ENCODE data around the gene L3MBTL3.

The L3MBTL3 gene

GRCh38 chr6:130029163-130029562 lies 10.8 kb downstream of the L3MBTL3 start:
- no peak for FAIRE-seq

DNA sequence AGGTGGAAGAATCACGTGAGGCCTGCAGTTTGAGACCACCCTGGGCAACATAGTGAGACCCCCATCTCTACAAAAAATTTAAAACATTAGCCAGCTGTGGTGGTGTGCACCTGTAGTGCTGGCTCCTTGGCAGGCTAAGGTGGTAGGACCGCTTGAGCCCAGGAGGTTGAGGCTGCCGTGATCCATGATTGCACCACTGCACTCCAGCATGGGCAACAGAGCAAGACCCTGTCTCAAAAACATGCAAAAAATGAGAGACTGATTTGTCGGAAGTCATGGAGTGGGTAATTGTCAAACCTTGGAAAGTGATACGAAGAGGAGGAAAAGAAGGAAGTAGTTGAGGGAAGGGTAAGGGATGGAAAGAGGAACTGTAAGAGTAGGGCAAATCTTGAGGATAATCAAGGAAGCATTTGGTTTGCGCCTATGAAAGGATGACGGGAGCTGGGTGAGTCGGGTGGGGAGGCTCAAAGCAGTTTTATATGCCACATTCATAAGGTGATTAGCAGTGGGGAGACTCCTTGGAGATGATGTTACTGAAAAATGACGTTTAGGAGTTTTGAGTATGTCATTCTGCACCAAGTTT lies 14.5 kb downstream of the L3MBTL3 start:
- FAIRE-seq: no peak

GRCh38 chr6:130033949-130034348 lies 15.6 kb downstream of the L3MBTL3 start:
- no peak for FAIRE-seq

DNA sequence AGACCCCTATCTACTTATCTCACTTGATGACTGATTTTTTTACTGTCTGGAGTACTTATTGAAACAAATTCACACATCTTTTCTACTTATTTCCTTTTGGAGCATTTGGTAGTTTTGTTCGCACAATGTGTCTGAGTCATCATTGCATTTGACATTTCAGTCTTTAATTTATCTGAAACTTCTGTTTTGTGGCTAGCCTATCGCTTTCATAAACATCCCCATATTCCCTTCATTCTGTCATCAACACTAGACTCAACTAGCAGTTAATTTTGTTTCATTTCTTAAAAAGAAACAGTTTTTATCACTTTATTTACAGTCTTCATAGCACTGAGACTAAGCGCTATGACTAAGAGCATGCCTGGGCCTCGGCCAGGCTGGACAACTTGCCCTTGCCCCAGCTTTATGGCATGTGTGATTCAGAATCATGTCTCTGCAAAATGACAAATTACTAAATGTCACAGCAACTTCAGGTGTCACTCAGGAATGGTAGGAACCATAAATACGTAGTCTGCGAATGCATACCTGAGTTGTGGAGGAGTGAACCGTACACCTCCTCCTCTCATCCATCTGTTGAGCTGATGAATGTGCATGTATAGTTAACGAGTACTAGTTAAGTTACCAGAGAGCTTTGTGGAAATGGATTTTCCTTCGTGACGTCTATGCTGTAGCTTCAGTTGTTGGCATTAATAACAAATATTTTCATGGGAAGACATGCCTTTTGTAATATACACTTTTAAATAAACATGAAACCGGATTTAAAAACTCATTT lies 16.2 kb downstream of the L3MBTL3 start:
- FAIRE-seq: no peak

DNA sequence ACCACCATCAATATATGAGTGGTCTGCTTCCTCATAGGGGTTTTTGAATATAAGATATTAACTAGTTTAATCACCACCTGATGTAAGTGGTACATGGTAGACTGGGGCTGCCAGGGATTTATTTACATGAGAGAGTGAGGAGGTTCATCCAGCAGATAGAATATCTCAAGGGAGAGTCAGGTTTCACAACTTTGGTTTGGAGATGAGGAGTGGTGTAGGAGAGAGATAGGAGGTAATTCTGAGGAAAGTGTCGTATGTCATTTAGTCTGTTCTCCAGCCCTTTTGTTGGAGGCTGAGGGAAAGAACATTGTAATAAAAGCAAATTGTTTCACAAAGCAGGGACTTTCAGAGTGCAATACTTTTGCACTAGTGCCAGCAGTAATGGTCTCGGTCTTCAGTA lies 16.8 kb downstream of the L3MBTL3 start:
- FAIRE-seq: no peak

DNA sequence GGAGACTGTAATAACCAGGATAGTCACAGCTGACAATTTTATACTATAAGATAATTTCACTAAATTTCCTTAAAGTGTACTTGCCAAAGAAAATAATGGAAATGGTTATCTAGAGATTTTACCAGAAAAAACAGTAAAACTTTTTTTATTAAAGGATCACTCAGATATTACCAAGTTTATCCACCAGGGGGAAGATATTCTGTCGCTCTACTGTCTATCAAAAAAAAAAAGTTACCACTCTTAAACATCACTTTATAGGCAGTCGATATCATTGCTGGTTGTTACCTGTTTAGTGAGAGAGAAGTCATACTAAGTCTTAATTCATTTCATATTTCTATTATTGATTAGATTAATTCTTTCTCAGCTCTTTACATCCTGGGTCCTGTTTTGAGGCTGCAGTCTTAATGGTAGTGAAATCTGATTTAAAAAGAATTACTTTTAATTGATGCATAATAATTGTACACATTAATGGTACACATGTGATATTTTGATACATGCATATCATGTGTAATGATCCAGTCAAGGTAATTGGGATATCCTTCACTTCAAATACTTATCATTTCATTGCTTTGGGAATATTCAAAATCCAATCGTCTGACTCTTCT lies 18.9 kb downstream of the L3MBTL3 start:
- FAIRE-seq: peak; percentile 38

DNA sequence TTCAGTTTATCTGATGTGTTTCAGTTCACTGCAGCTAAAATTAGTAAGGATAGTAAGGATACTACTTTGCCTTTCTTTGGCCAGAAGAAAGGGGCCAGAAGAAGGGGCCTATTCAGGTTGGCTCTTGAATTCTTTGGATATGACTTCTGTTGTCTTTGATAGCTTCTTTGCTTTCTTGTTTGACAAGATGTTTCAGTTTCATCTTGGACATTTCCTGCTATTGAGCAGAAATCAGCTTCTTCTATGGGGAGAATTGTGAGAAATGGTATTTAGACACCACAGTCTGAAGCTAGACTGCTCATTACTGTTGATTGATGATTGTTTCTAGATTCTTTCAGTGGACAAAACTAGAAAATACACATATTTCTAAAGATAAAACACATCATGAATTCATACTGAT lies 23.2 kb downstream of the L3MBTL3 start:
- no peak for FAIRE-seq

- no peak for FAIRE-seq
These were observed 25.0 kb downstream of the L3MBTL3 start for GRCh38 chr6:130043344-130043743.

DNA sequence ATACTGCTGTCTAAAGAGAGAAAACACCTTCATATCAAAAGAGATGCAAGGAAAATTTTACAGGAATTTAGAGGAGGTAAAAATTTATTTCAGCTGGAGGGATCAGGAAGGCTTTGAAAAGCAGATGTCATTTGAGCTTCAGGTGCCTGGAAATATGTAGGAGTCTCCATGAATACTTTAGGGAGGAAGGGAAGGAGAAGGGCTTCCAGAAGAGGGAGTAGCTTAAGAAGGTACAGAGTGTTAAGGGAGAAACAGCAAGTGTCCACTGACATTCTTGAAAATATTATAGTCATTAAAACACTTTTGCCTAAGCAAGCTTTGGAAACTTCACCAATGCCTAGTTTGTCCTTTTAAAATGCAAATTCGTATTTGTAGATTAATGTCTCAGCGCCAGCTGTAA lies 27.2 kb downstream of the L3MBTL3 start:
- no peak for FAIRE-seq

DNA sequence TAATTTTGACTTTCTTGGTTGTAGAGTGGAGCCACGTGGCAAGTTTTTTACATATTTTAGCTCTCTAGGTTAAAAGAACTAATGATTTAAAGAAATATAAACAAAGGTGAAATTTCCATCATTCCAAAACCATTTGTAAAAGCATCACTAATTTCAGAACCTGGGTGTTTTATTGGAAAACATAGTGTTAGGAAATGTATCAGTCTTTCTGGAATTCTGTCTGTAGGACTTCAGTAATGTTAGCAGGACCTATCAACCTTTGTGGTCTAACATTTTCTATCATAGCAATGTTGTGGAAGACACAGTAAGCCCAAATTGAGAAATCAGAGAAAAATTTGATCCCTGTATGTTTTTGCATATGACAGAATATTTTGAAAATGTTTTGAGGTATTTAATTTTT lies 28.3 kb downstream of the L3MBTL3 start:
- no peak for FAIRE-seq

GRCh38 chr6:130047088-130047995 lies 29.0 kb downstream of the L3MBTL3 start:
- FAIRE-seq: no peak

- no peak for FAIRE-seq
These were observed 31.8 kb downstream of the L3MBTL3 start for GRCh38 chr6:130050230-130050629.

DNA sequence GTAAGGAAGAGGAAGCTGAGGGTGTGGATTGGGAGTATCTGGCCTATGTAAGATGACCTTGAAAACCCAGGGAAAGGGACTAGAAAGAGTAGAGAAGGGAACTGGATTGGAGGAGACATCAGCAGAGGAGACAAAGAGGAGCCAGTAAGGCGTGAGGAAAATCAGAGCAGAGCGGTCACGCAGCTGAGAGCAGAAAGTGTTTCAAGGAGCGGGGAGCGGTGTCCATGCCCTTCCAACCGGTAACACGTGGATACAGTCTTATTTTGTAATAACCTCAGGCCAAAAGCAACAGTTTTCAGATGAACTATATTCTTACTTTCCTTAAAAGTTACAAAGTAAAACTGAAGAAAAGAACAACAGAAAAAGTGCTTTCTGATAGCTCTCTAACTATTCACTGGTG lies 36.3 kb downstream of the L3MBTL3 start:
- no peak for FAIRE-seq

DNA sequence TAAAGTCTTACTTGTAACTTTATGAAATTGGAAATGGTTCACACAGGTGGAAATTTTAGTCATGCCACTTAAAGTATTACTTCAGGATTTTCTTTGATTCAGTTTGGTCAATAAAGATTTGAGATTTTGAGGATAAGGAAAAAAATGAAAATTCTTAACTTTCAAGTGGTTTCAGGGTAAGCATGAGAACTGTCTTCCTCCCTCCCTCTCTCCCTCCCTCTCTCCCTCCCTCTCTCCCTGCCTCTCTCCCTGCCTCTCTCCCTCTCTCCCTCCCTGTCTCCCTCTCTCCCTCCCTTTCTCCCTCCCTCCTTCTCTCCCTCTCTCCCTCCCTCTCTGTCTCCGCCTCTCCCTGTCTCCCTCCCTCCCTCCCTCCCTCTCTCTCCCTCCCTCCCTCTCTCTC lies 36.9 kb downstream of the L3MBTL3 start:
- no peak for FAIRE-seq

GRCh38 chr6:130057495-130057894 lies 39.1 kb downstream of the L3MBTL3 start:
- FAIRE-seq: no peak

DNA sequence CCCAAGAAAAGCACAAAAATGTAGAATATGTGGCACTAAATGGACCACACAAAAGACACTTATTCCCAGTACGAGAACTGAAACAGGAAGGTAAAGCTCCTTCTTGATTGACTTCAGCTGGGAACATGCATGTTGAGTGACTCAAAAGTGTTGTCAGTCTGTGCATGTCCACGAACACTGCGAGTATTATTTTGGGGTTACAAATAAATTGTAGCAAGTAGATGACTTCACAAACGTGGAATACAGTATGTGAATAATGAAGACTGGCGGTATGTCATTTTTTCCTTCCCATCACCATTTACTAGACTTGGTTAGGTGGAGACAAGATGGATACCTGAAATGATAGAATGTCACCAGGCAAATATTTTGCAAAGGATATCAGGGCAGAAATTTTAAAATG lies 45.4 kb downstream of the L3MBTL3 start:
- no peak for FAIRE-seq

DNA sequence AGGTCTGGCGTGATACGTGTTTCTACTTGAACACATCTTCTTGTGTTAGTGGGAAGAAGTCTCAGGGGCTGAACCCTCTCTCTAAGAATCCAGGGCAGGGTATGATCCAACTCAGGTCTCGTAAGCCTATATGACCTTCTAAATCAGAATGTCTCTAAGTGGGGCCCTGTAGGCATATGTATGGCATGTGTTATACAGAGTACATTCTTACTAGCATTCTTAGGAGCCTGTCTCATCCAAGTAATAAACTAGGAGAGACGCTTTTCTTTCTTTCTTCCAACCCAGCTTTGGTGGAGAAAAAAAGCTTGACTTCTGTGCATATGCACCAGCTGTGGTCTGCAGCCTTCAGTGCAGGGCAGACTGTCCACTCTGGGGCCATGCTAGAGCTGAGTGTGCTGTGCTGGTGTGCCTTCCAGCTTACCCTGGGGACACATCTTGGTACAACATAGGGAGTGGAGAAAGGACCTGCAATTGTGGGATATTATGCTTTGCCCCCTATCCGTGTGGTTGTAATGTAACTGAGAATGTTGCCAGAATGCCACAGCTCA lies 47.3 kb downstream of the L3MBTL3 start:
- FAIRE-seq: no peak

DNA sequence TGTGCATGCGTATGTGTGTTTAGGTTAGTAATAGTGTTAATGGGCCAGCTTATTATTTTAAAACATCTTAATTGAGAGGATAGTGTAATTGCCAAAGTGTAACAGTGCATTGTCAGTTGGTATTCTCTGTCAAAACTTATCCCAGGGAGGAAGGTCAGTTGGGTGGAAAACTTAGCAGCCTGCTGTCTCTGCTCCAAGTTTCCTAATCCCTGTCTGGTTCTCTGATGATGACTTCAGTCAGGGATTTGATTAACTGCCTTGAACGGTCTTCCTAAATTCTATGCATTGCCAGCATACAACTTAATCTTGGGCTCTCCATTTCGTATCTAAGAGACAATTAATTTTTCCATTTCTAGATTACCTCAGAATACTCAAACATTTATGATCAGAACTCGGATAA lies 51.1 kb downstream of the L3MBTL3 start:
- FAIRE-seq: no peak

DNA sequence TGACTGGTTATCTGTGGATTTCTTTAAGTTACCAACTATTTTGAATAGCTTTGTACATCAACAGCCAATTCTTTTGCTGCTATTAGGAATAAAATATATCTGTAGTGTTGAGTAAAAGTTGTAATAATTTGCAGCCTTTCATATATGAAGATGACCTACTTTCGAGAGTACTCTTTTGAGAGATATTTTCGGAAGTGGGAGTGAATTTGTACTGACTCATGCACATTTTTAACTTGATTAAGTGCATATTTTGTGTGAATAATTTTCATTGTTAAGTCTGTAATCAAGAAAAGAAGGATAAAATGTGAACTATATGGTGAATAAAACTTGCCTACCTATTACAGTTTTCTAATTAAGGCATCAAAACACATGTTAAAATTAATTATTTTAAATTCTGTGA lies 51.9 kb downstream of the L3MBTL3 start:
- FAIRE-seq: peak; percentile 24

DNA sequence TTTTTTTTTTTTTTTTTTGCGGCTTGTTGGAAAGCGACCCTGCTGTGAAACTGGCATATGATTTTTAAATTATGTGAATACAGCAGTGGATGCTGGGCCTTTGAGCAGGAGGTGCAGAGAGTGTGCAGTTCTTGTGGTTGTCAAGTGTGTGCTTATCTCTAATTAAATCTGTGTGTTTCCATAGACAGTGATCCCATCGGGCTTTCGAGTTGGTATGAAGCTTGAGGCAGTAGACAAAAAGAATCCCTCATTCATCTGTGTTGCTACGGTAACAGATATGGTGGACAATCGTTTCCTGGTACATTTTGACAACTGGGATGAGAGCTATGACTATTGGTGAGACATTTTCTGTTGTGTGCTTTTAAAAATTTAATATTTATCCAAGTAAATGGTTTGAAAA lies 52.4 kb downstream of the L3MBTL3 start:
- no peak for FAIRE-seq

GRCh38 chr6:130075879-130076460 lies 57.6 kb downstream of the L3MBTL3 start:
- FAIRE-seq: no peak

DNA sequence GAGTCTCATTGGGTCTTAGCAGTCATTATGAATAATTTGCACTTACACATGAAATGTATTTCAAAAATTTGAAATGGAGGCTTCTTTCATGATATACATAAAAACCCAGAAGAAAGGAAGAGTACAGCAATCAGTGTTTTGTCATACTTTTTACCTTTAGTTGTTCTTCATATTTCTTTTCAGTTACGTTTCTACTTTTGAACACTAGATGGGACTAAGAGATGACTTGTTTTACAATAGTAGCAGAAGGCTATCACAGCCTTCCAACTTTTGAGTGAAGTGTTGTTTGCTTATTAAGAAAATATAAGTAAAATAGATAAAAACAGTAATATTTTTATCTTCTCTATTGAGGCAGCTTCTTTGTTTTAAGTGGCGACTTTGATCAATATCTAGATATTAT lies 58.1 kb downstream of the L3MBTL3 start:
- FAIRE-seq: no peak

GRCh38 chr6:130090796-130091195 lies 72.4 kb downstream of the L3MBTL3 start:
- no peak for FAIRE-seq
